Hepatic stellate cell (primary cell): ENCODE measurements around the gene MYADM.

Source experiments
- DNase-seq: peaks from one replicate; pipeline ENCODE4 v3.0.0; 2011; ENCODE audit warnings: low spot score

MYADM gene

GRCh38 chr19:53885036-53885435 is 17.4 kb downstream of the MYADM start:
- no peak for DNase-seq

GRCh38 chr19:53892301-53892980 is 24.8 kb downstream of the MYADM start:
- no peak for DNase-seq

GRCh38 chr19:53892981-53893325 is 25.3 kb downstream of the MYADM start:
- no peak for DNase-seq

- no peak for DNase-seq
These were observed 27.0 kb downstream of the MYADM start for GRCh38 chr19:53894707-53895106.

GRCh38 chr19:53896682-53897081 is 29.0 kb downstream of the MYADM start:
- DNase-seq: no peak

GRCh38 chr19:53897459-53897858 is 29.8 kb downstream of the MYADM start:
- no peak for DNase-seq

GRCh38 chr19:53898166-53898565 is 30.5 kb downstream of the MYADM start:
- DNase-seq: no peak

GRCh38 chr19:53898636-53899341 is 31.1 kb downstream of the MYADM start:
- no peak for DNase-seq

GRCh38 chr19:53900191-53900860 is 32.6 kb downstream of the MYADM start:
- DNase-seq: no peak

- no peak for DNase-seq
These were observed 35.5 kb downstream of the MYADM start for GRCh38 chr19:53903055-53903680.

- no peak for DNase-seq
These were observed 37.2 kb downstream of the MYADM start for GRCh38 chr19:53904909-53905308.

- no peak for DNase-seq
These were observed 38.1 kb downstream of the MYADM start for GRCh38 chr19:53905787-53906186.

- peak; percentile 77 for DNase-seq
These were observed 38.8 kb downstream of the MYADM start for GRCh38 chr19:53906211-53907192.

GRCh38 chr19:53907193-53907581 is 39.5 kb downstream of the MYADM start:
- no peak for DNase-seq

GRCh38 chr19:53907690-53908089 is 40.0 kb downstream of the MYADM start:
- DNase-seq: no peak

- DNase-seq: peak; percentile 67
These were observed 40.6 kb downstream of the MYADM start for GRCh38 chr19:53908106-53908934.

GRCh38 chr19:53908935-53909415 is 41.3 kb downstream of the MYADM start, which contains the start of gene CACNG7:
TSS of gene CACNG7 (plus strand) at chr19:53909278. CDS start at chr19:53912832, 3,554 bp downstream.
- DNase-seq: no peak

- DNase-seq: no peak
These were observed 41.9 kb downstream of the MYADM start for GRCh38 chr19:53909471-53910169.

GRCh38 chr19:53910170-53910518 is 42.5 kb downstream of the MYADM start:
- DNase-seq: no peak

- DNase-seq: no peak
These were observed 45.0 kb downstream of the MYADM start for GRCh38 chr19:53912653-53913052.
